Stimulated activated CD4-positive, alpha-beta T cell treated with anti-CD3 and anti-CD28 coated beads, Interleukin-15, amount 100 ng/mL, for 1 hour (primary cell): ENCODE data around the gene NAALADL2.
"Not testable (repeated sequence)": the region's sequence is repeated elsewhere in the genome, so short reads cannot be mapped to it uniquely, and the experiment has no call there.

Source experiments
- DNase-seq, 2 donors: peaks; one replicate each; pipeline ENCODE4 v3.0.0-alpha.2; 2020; ENCODE audit warnings: low read depth in 1 of 2, low spot score in 1 of 2

The NAALADL2 gene

DNA sequence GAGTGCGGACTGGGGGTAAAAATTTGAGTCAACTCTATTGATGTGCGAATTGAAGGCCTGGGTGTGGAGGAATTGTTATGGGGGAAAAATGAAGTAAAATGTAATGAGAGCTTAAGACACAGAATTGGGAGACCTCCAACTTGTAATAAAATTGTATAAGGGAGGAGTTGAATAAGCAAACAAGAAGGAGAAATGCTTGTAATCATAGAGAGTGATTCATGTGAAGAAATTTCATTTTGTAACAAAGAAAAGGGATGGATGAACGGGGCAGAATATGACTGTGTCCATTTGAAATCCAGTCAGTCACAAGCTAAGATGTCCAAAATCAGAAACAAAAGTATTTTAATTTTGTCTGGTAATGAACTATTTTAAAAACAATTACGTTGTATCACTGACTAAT is 552.3 kb downstream of the NAALADL2 start:
- DNase-seq, result no peak

DNA sequence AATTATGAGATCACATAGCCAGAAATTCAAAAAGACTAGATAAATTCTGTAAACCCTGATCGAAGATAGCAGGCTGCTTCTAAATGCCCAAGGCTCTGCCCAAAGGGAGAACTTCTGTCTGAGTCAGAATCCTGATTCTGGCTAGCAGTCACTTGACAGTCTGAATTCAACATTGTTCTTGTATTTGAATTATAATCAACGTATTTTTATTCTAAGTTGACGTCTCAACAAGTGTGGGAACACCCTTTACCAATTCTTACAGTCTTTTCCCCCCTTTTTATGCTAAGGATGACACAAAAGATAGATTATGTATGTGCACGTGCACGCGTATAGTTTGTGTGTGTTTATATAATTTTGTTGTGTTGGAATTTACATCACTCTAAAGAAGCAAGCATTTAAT is 552.8 kb downstream of the NAALADL2 start:
- DNase-seq, result no peak

DNA sequence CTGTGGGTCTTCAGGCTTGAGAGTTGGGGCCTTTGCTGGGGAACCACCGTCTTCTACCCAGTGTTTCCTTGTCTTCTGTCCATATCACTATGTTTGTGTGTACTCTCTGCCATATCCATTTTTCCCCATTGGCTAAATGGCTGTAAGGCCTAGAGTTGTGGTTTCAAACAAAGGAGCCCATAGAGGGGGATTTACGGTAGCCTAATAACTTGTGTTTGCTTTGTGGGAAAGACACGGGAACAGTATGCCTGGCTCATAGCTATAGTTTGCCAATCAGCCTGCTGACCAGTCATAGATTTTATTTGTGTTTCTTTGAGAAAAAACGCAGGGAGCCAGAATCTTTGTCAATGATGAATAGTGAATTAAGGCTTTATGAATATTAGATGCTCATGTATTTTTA is 554.8 kb downstream of the NAALADL2 start:
- DNase-seq, result no peak

DNA sequence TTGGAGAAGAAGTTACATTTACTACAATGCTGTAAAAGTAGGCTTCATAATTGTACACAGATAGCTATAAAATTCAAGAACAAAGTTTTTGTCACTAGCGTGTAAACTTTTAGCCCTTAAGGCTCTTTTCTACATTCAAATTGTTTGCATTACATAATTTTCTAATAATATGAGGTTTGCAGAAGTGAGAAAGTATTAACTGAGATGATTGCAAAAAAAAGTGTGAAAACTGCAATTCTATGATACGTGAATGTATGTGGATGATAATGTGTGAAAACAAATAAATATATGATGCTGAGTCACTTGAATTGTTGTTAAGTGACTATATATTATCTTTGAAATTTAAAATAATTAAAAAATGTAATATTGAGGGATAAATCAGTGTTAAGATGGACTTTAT is 557.5 kb downstream of the NAALADL2 start:
- no peak for DNase-seq

DNA sequence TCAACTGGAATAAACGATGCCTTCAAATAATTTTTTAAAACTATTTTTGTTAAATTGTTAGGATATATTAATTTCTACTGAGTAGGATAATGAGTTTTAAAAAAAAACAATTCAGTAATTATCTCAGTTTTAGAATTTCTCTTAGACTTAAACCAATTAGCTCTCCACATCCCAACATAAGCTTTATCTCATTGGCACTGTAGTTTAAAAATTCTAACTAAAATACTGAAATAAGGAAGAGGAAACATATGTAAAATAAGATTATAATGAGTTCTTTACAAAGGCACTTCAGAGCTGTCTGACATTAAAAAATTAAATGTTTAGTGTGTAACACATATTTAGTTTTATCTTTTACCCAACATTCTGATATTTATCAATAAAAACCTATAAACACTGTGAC is 558.3 kb downstream of the NAALADL2 start:
- no peak for DNase-seq

DNA sequence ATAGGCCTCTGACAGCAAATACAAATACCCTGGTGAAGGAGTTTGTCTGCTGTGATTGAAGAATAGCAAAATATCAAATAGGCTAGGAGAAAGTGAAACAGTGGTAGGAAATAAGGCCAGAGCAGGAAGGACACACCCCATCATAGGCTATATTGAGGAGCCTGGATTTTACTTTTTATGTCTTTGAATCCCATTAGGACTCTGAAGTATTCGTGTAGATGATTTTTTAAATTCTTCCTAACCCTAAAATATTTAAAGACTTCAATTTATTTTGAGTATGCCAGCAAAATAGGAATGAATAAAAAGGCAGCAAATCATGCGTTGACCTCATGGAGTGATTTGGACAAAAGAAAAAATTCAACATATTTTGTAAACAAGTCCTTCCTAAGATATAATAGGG is 562.8 kb downstream of the NAALADL2 start:
- DNase-seq, result no peak

DNA sequence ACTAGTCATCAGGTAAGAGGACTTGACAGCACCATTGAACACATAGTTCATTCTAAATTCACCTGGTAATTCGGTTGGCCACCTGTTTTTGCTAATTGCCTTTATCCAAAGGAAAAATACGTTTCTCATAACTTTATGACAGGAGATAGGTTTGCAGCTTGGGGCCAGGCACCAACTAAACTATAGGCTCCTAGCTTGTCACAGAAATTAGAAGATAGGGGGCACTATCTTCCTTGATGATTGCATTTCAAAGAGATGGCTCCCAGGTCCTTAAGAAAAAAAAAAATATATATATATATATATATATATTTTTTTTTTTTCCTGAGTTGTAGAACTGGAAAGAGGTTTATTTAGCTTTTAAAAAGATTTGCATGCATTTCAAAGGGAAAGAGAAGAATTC is 563.6 kb downstream of the NAALADL2 start:
- no peak for DNase-seq

DNA sequence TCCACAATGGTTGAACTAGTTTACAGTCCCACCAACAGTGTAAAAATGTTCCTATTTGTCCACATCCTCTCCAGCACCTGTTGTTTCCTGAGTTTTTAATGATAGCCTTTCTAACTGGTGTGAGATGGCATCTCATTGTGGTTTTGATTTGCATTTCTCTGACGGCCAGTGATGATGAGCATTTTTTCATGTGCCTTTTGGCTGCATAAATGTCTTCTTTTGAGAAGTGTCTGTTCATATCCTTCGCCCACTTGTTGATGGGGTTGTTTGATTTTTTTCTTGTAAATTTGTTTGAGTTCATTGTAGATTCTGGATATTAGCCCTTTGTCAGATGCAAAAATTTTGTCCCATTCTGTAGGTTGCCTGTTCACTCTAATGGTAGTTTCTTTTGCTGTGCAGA is 564.7 kb downstream of the NAALADL2 start:
- DNase-seq, result not testable (repeated sequence)

DNA sequence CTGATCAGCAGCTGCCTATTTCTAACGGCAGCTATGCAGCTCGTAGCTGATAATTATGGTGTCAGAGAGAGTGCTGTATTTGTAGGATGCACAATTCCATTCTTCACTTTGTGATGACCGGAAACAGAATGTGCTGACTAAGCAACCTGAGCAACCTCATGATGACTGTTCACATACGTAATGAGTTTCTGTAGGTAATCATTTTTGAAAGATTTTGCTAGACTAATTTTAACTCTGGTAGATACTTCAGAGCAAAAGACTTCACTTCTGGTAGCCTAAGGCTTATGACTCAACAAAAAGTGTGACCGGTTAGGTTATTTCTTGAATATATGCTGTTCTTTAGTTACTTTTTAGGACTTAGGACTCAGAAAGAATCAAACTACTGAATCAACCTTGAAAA is 567.7 kb downstream of the NAALADL2 start:
- no peak for DNase-seq

DNA sequence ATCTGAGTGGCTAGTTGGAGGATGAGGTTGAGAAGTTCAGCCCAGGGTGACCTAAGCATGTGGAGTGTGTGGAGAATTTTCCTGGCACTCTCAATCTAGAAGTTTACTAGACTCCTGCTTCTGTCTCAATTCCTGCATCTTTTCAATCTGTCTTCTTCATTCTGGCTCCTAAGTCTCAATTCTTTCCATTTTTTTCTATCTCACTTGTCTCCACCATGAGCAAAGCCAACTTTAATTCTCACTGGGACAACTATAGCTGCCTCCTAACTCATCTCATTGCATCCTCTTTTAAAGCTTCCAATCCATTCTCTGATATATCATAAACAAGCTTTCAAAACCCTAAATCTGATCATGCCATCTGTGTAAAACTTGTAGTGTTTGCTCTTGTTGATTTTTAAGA is 569.3 kb downstream of the NAALADL2 start:
- no peak for DNase-seq

DNA sequence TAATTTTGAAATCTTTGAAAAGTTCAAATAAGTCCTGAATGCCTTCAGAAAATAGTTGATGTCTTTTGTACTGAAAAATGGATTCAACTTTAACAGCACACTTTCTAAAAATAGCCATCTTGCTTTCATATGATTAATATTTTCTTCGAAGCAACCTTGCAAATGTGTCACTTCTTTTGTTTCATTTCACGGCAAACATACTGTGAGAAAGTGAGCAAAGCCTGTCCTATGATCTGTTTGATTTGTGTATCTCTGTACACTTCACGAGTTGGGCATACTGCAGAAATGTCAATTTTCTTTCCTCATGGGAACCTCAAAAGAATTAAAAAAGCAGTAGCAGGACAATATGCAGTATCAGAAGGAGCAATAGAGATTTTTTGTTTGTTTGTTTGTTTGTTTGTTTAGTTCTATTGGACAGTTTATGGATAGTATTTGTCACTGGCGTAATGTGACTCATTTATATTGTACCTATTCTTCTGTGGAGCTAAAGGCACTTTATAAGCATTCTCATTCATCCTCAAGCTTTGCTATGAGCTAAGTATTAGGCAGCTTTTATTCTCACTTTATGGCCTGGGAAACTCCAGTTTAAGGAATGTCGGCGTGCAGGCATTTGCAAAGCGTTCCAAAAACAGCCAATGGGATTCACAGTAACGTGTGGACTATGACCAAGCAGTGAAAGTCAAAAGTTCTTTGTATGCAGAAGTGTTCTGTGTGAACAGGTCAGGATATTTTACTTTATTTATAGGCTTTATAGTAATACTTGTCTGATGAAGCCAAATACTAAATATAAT is 572.0 kb downstream of the NAALADL2 start:
- no peak for DNase-seq

DNA sequence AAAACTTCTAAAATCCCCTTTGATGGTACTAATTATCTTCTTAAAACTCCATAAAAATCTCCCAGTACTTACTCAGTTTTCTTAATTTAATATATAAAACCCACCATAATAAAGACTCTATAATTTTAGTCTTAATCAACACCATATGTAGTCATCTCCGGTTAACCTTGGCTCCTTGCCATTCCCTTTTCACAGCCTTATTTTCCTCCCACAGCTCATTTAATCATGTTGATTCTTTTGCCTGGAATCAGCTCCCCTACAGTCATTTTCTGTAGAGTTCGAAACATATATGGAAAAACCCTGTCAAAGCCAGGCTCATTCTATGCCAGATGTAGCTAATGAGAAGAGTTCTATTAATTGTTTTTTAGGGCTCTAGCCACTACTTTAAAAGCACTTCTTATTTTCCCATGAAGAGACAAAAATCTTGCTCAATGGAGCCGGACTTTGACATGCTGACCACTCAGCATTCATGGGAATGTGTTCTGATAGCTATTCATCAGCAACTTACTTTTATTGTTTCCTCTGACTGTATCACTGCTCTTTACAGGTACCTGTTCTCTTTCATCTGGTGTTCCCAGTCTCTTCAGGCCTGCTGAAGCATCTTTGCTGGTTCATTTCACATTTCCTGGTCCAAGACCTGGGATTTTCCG is 573.4 kb downstream of the NAALADL2 start:
- no peak for DNase-seq

DNA sequence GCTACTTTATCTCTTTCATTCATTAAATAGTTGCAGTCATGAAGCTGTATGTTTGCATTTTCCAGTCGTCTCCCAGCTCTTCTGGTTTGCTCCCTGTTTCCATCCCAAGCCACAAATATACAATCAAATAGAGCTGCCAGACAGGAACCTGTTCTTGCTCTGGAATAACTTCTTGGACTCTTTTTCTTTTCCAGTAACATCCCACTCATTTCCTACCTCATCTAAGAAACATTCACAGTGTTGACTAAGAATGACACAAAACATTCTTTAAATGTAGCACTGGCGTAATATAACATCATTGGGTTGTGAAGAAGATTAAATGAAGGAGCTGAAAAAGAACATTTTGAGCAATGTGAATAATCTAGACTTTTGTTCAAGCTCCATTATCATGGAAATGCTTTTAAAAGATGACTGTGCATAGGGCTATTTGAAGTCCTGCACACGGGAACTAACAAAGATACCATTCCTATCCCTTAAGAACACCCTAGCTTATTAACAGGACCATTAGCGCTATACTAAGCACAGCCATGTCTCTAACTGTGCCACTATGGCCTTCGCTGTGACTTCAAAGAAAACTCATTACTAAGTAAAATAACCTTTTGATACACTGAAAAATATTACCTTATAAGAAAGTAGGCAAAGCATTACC is 574.0 kb downstream of the NAALADL2 start:
- DNase-seq, result no peak

DNA sequence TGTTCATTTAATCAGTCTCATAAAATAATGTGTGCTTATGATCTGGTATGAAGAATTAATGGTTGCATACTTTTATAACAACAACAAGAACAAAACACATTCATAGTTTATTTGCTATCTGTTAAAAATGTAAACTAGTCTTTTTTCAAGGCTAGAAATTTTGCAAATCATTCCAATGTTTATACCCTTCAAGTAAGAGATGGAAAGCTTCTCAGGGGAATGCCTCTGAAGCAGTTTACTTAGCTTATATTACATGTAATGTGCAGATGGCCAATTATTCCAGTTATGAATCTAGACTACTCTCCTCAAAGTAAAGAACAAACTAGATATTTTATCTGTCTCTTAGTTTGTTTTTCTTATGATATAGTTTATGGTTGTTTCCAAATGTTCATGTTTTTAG is 575.4 kb downstream of the NAALADL2 start:
- DNase-seq, result no peak

DNA sequence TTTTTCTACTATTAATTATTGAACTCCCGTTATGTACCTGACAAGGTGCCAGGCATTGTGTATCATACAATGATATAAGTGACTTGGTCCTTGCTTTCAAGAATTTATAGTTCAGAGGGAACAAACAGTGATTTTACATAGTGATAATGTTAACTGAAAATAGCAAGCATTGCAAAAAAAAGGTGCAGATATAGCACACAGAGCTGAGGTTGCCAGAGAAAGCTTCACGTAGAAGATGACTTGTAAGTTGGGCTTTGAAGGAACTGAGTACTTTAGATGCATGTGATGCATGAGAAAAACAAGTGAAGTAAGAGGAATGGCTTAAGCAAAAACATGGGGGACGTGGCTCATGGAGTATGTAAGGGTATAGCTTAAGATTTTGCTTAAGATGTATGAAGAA is 584.5 kb downstream of the NAALADL2 start:
- DNase-seq, result no peak

DNA sequence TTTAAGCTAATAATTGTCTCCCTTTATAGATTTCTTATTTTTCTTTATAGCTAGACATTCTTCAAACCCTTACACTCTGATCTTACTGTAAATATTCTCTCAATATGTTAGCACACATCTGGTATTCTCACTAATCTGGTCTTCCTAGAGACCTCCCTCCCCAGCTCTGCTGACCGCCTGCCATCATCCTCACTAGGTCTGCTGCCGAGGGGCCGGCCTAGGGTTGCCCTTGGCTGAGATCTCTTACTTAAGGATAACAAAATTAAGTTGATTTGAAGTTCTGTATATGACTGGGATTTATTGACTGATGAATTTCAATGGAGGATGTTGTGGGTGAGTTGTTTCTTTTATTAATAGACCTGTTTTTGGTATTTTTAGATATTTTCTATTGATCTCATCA is 586.6 kb downstream of the NAALADL2 start:
- DNase-seq, result no peak

DNA sequence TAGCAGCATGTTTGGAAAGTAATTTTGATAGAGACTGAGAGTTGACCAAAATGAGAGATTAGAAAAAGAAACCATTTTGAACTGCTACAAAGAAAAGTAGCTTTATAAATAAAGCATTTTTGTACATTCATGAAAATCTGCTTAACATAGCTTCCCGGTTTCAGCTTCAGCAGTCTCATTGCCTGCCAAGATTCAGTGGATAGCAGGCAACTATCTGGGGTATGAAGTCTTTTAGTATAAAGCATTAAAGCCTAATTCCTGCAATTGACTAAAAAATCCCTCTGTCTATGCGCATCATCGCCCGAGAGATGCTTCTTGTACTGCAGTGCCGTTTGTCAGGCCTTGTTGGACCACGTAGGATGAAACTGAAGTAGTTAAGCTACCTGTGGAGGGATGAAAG is 588.4 kb downstream of the NAALADL2 start:
- no peak for DNase-seq

DNA sequence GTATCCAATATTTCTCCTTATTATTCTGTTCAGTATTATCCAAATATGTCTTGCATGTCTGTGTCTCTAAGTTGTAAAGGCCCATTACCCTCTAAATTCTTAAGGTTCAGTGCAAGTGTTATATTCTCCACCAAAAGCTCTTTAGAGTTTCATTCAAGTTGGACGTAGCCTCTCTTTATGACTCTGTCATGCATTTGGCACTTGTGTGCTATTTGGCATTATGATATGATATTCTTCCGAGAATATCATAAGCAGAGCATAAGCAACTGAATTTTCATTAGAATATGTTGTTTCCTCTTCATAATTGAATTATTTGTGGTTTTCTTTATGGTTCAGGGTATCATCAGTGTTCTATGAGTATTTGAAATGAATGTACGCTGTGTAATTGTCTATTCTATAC is 594.2 kb downstream of the NAALADL2 start:
- DNase-seq, result no peak

DNA sequence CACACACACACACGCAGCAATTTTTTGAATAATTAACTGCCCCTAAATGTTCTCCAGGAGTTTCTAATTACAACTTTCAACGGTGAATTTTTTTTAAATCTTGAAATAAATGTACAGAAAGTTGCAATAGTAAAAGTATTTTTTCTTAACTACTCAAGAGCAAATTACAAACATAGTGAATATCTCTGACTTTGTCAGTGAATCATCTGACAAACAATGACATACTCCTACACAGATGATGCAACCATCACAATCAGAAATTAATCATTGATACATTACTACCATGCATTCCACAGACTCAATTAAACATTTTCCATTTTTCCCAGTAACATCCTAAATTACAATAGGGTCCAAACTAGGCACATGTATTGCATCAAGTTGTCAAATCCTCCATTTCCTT is 597.3 kb downstream of the NAALADL2 start:
- DNase-seq, result no peak

DNA sequence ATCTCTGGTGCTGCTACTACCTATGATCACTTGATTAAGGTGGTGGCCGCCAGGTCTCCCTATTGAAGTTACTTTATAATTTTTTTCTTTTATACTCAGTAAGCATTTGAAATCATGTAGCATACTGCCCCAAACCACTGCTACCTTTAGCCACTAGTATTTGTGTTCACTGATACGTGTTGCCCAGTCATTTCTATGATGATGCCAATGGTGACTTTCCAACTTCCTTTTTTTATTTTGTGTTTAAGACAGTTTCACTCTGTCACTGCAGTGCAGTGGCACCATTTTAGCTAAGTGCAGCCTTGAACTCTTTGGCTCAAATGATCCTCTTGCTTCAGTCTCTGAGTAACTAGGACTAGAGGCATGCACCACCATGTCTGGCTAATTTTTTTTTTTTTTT is 598.2 kb downstream of the NAALADL2 start:
- DNase-seq, result no peak

DNA sequence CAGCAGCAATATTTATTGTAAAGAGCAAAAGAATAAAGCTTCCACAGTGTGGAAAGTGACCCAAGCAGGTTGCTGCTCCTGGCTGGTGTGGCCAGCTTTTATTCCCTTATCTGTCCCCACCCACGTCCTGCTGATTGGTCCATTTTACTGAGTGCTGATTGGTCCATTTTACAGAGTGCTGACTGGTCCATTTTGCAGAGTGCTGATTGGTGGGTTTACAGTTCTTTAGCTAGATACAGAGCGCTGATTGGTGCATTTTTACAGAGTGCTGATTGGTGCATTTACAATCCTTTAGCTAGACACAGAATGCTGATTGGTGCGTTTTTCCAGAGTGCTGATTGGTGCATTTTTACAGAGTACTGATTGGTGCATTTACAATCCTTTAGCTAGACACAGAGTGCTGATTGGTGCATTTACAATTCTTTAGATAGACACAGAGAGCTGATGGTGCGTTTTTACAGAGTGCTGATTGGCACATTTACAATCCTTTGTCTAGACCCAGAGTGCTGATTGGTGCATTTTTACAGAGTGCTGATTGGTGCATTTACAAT is 601.8 kb downstream of the NAALADL2 start:
- not testable (repeated sequence) for DNase-seq

DNA sequence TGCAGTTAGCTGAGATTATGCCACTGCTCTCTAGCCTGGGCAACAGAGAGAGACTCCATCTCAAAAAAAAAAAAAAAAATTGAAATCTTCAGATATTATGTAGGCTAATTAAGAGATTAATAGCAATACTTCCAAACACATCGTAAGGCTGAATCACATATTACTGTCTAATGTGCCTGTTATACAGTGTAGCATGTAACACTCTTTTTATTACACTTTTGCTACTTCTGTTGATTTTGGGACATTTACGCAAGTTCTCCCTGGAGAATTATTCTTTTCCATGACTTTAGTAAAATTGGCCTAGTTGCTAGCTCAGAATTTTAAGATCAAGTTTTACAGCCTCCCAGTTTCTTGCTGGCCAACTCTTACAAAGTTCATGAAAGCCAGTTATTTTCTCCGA is 605.2 kb downstream of the NAALADL2 start:
- no peak for DNase-seq
